ENCODE results near the gene KCNB1.
"Not testable (repeated sequence)": the region's sequence is repeated elsewhere in the genome, so short reads cannot be mapped to it uniquely, and the experiment has no call there.

Gene KCNB1

GRCh38 chr20:49411221-49411925 is 71.1 kb downstream of the KCNB1 start:
- FAIRE-seq: no peak
- no peak for TF ChIP-seq POLR2AphosphoS5 (IDR thresholded peaks at IDR 0.05; ENCODE audit: low read depth, low read length)
- no peak for TF ChIP-seq TAF1 (IDR thresholded peaks at IDR 0.05; ENCODE audit: low read depth, low read length)
- no peak for TF ChIP-seq SPI1 (IDR thresholded peaks at IDR 0.05; ENCODE audit: low read depth, low read length)
- TF ChIP-seq PAX5 (IDR thresholded peaks at IDR 0.05; ENCODE audit: insufficient read depth, low read length, severe bottlenecking): no peak
- TF ChIP-seq POLR2A (IDR thresholded peaks at IDR 0.05; ENCODE audit: low read depth, low read length): no peak
- no peak for TF ChIP-seq POU2F2 (IDR thresholded peaks at IDR 0.05; ENCODE audit: low read depth, low read length)

GRCh38 chr20:49409975-49410621 is 72.4 kb downstream of the KCNB1 start:
- not testable (repeated sequence) for FAIRE-seq; DNase-seq (ENCODE audit: insufficient read length, low spot score)

More at GRCh38 chr20:49411221-49411925, 71.1 kb downstream of the KCNB1 start:
- DNase-seq (ENCODE audit: insufficient read length, low spot score): no peak

- TF ChIP-seq PAX5 (IDR thresholded peaks at IDR 0.05; ENCODE audit: insufficient read depth, low read length, severe bottlenecking) (no peak), POLR2AphosphoS5 (IDR thresholded peaks at IDR 0.05; ENCODE audit: low read depth, low read length) (no peak), SPI1 (IDR thresholded peaks at IDR 0.05; ENCODE audit: low read depth, low read length) (no peak), TAF1 (IDR thresholded peaks at IDR 0.05; ENCODE audit: low read depth, low read length) (no peak), POLR2A (IDR thresholded peaks at IDR 0.05; ENCODE audit: low read depth, low read length) (no peak), POU2F2 (IDR thresholded peaks at IDR 0.05; ENCODE audit: low read depth, low read length) (no peak)
- DNase-seq (ENCODE audit: insufficient read length, low spot score) (no peak), FAIRE-seq (no peak)
Observed at GRCh38 chr20:49409302-49409974, 73.0 kb downstream of the KCNB1 start.

GRCh38 chr20:49408509-49409104 is 73.9 kb downstream of the KCNB1 start:
- FAIRE-seq (no peak), DNase-seq (ENCODE audit: insufficient read length, low spot score) (no peak)
- no peak for TF ChIP-seq POLR2A (IDR thresholded peaks at IDR 0.05; ENCODE audit: low read depth, low read length)
- no peak for TF ChIP-seq POU2F2 (IDR thresholded peaks at IDR 0.05; ENCODE audit: low read depth, low read length)
- TF ChIP-seq PAX5 (IDR thresholded peaks at IDR 0.05; ENCODE audit: insufficient read depth, low read length, severe bottlenecking): no peak
- no peak for TF ChIP-seq SPI1 (IDR thresholded peaks at IDR 0.05; ENCODE audit: low read depth, low read length)
- no peak for TF ChIP-seq POLR2AphosphoS5 (IDR thresholded peaks at IDR 0.05; ENCODE audit: low read depth, low read length)
- no peak for TF ChIP-seq TAF1 (IDR thresholded peaks at IDR 0.05; ENCODE audit: low read depth, low read length)

- DNase-seq (ENCODE audit: insufficient read length, low spot score) (no peak), FAIRE-seq (no peak)
- TF ChIP-seq TAF1 (IDR thresholded peaks at IDR 0.05; ENCODE audit: low read depth, low read length): no peak
Observed at GRCh38 chr20:49406666-49407065, 75.8 kb downstream of the KCNB1 start.

- DNase-seq (ENCODE audit: insufficient read length, low spot score) (no peak), FAIRE-seq (no peak)
- TF ChIP-seq SPI1 (IDR thresholded peaks at IDR 0.05; ENCODE audit: low read depth, low read length) (no peak), POLR2A (IDR thresholded peaks at IDR 0.05; ENCODE audit: low read depth, low read length) (no peak), POLR2AphosphoS5 (IDR thresholded peaks at IDR 0.05; ENCODE audit: low read depth, low read length) (no peak), TAF1 (IDR thresholded peaks at IDR 0.05; ENCODE audit: low read depth, low read length) (no peak), POU2F2 (IDR thresholded peaks at IDR 0.05; ENCODE audit: low read depth, low read length) (no peak), PAX5 (IDR thresholded peaks at IDR 0.05; ENCODE audit: insufficient read depth, low read length, severe bottlenecking) (no peak)
Observed at GRCh38 chr20:49405696-49406095, 76.8 kb downstream of the KCNB1 start.

GRCh38 chr20:49405062-49405683 is 77.3 kb downstream of the KCNB1 start:
- no peak for FAIRE-seq
- no peak for TF ChIP-seq POLR2A (IDR thresholded peaks at IDR 0.05; ENCODE audit: low read depth, low read length)
- TF ChIP-seq TAF1 (IDR thresholded peaks at IDR 0.05; ENCODE audit: low read depth, low read length): no peak
- TF ChIP-seq PAX5 (IDR thresholded peaks at IDR 0.05; ENCODE audit: insufficient read depth, low read length, severe bottlenecking): no peak
- TF ChIP-seq SPI1 (IDR thresholded peaks at IDR 0.05; ENCODE audit: low read depth, low read length): no peak
- no peak for TF ChIP-seq POU2F2 (IDR thresholded peaks at IDR 0.05; ENCODE audit: low read depth, low read length)
- TF ChIP-seq POLR2AphosphoS5 (IDR thresholded peaks at IDR 0.05; ENCODE audit: low read depth, low read length): no peak
- no peak for DNase-seq (ENCODE audit: insufficient read length, low spot score)

- DNase-seq (ENCODE audit: insufficient read length, low spot score) (no peak), FAIRE-seq (no peak)
- TF ChIP-seq TAF1 (IDR thresholded peaks at IDR 0.05; ENCODE audit: low read depth, low read length) (no peak), POU2F2 (IDR thresholded peaks at IDR 0.05; ENCODE audit: low read depth, low read length) (no peak)
Observed at GRCh38 chr20:49404461-49404860, 78.0 kb downstream of the KCNB1 start.

- no peak for FAIRE-seq
- TF ChIP-seq POU2F2 (IDR thresholded peaks at IDR 0.05; ENCODE audit: low read depth, low read length) (no peak), PAX5 (IDR thresholded peaks at IDR 0.05; ENCODE audit: insufficient read depth, low read length, severe bottlenecking) (no peak), POLR2AphosphoS5 (IDR thresholded peaks at IDR 0.05; ENCODE audit: low read depth, low read length) (no peak), POLR2A (IDR thresholded peaks at IDR 0.05; ENCODE audit: low read depth, low read length) (no peak), TAF1 (IDR thresholded peaks at IDR 0.05; ENCODE audit: low read depth, low read length) (no peak), SPI1 (IDR thresholded peaks at IDR 0.05; ENCODE audit: low read depth, low read length) (no peak)
Observed at GRCh38 chr20:49403911-49404310, 78.6 kb downstream of the KCNB1 start.

More at GRCh38 chr20:49403911-49404310, 78.6 kb downstream of the KCNB1 start:
- no peak for DNase-seq (ENCODE audit: insufficient read length, low spot score)
